ENCODE data around the gene SPAG16. TPM values are rescaled to one million over a fixed set of nuclear protein-coding genes. Genes with fewer than 3 reads are reported as not detected.

The SPAG16 gene
- total RNA-seq, 1 experiment from 2014 or later = 16.0 TPM

- TF ChIP-seq TP53 (CRISPR knock-in tag; IDR thresholded peaks at IDR 0.05) (no peak), SP1 (CRISPR knock-in tag; conservative IDR thresholded peaks at IDR 0.05) (no peak)
These were observed 1041.1 kb downstream of the SPAG16 start (continued) for GRCh38 chr2:214325404-214325803.

- Mint-ChIP-seq H3K4me3 (no peak overlapping the region), H3K4me1 (no peaks in the 10 kb centered on the region), H3K27me3 (ENCODE audit: low read depth) (no peaks in the 10 kb centered on the region), H3K27ac (no peak overlapping the region), H3K36me3 (no peaks in the 10 kb centered on the region), H3K9me3 (peaks cover under 1% of the 10 kb centered on the region)
- TF ChIP-seq GABPB1 (CRISPR knock-in tag; IDR thresholded peaks at IDR 0.05) = no peak
- no peak for TF ChIP-seq NR1H2 (CRISPR knock-in tag; IDR thresholded peaks at IDR 0.05)
- no peak for TF ChIP-seq ZNF317 (CRISPR knock-in tag; IDR thresholded peaks at IDR 0.05; ENCODE audit: borderline replicate concordance, low read depth)
- no peak for TF ChIP-seq E2F1 (CRISPR knock-in tag; IDR thresholded peaks at IDR 0.05)
- no peak for TF ChIP-seq ESRRA (CRISPR knock-in tag; IDR thresholded peaks at IDR 0.05; ENCODE audit: borderline replicate concordance)
- no peak for TF ChIP-seq E2F5 (CRISPR knock-in tag; IDR thresholded peaks at IDR 0.05)
- no peak for TF ChIP-seq ZNF281 (CRISPR knock-in tag; IDR thresholded peaks at IDR 0.05)
- TF ChIP-seq ZNF425 (CRISPR knock-in tag; conservative IDR thresholded peaks at IDR 0.05) = no peak
- no peak for TF ChIP-seq RELA (CRISPR knock-in tag; IDR thresholded peaks at IDR 0.05; ENCODE audit: borderline replicate concordance)
- TF ChIP-seq TEAD4 (CRISPR knock-in tag; IDR thresholded peaks at IDR 0.05) = no peak
- no peak for TF ChIP-seq TCF7 (CRISPR knock-in tag; IDR thresholded peaks at IDR 0.05; ENCODE audit: low read depth)
- TF ChIP-seq JUN (CRISPR knock-in tag; IDR thresholded peaks at IDR 0.05) = no peak
- CTCF ChIA-PET = interaction anchor here (0.7 kb wide), 1 partner anchor 18 kb away, joined by 4 read pairs; no protein-coding TSS in a partner anchor
- ATAC-seq = no peak
- POLR2A ChIA-PET = no interaction called here
- no peak for DNase-seq (ENCODE audit: low spot score)
These were observed 1044.7 kb downstream of the SPAG16 start for GRCh38 chr2:214328941-214329340.

GRCh38 chr2:214341646-214342045 is 1057.4 kb downstream of the SPAG16 start:
- TF ChIP-seq IRF1 (CRISPR knock-in tag; IDR thresholded peaks at IDR 0.05) (no peak), ZMAT4 (CRISPR knock-in tag; IDR thresholded peaks at IDR 0.05) (no peak), JAZF1 (CRISPR knock-in tag; IDR thresholded peaks at IDR 0.05) (no peak), ZNF423 (CRISPR knock-in tag; IDR thresholded peaks at IDR 0.05) (no peak)
- H3K4me3 Mint-ChIP-seq = no peak overlapping the region
- POLR2A ChIA-PET = no interaction called here
- DNase-seq (ENCODE audit: low spot score) (no peak), ATAC-seq (no peak)
- CTCF ChIA-PET = no interaction called here
- H3K27ac Mint-ChIP-seq = no peak overlapping the region
- H3K4me1 Mint-ChIP-seq = no peaks in the 10 kb centered on the region
- H3K27me3 Mint-ChIP-seq (ENCODE audit: low read depth) = no peaks in the 10 kb centered on the region
- H3K9me3 Mint-ChIP-seq = no peaks in the 10 kb centered on the region
- no peaks in the 10 kb centered on the region for H3K36me3 Mint-ChIP-seq
